HG03571 (cell line): Measurements from ENCODE around the gene LGR4.

Source experiments
- ATAC-seq: cut with Tn5 transposase; IDR thresholded peaks from one replicate; pipeline ENCODE4 v1.9.1; 2021; ENCODE audit not compliant: unreplicated experiment

The LGR4 gene

GRCh38 chr11:27433742-27434141, 38.8 kb downstream of the LGR4 start:
- no peak for ATAC-seq

- ATAC-seq = no peak
Observed at GRCh38 chr11:27431808-27432207, 40.8 kb downstream of the LGR4 start.

- no peak for ATAC-seq
Observed at GRCh38 chr11:27429761-27430393, 42.7 kb downstream of the LGR4 start.

- no peak for ATAC-seq
Observed at GRCh38 chr11:27427183-27427980, 45.2 kb downstream of the LGR4 start.

GRCh38 chr11:27425814-27426213, 46.8 kb downstream of the LGR4 start:
- ATAC-seq = no peak

GRCh38 chr11:27423125-27423524, 49.5 kb downstream of the LGR4 start:
- ATAC-seq = no peak

GRCh38 chr11:27421819-27422494, 50.6 kb downstream of the LGR4 start:
- no peak for ATAC-seq

- ATAC-seq = no peak
Observed at GRCh38 chr11:27420722-27421572, 51.6 kb downstream of the LGR4 start.

GRCh38 chr11:27420217-27420616, 52.4 kb downstream of the LGR4 start:
- ATAC-seq = no peak

- ATAC-seq = no peak
Observed at GRCh38 chr11:27418356-27418755, 54.2 kb downstream of the LGR4 start.

GRCh38 chr11:27416568-27417176, 55.9 kb downstream of the LGR4 start:
- ATAC-seq = no peak

- ATAC-seq = no peak
Observed at GRCh38 chr11:27414644-27415043, 57.9 kb downstream of the LGR4 start.

GRCh38 chr11:27413218-27413617, 59.4 kb downstream of the LGR4 start:
- ATAC-seq = no peak

- no peak for ATAC-seq
Observed at GRCh38 chr11:27412192-27412691, 60.3 kb downstream of the LGR4 start.

GRCh38 chr11:27411328-27411727, 61.3 kb downstream of the LGR4 start:
- no peak for ATAC-seq

- ATAC-seq = no peak
Observed at GRCh38 chr11:27410272-27410671, 62.3 kb downstream of the LGR4 start.

GRCh38 chr11:27409742-27410141, 62.8 kb downstream of the LGR4 start:
- no peak for ATAC-seq

GRCh38 chr11:27409049-27409448, 63.5 kb downstream of the LGR4 start:
- ATAC-seq = no peak

GRCh38 chr11:27408246-27408800, 64.3 kb downstream of the LGR4 start:
- ATAC-seq = no peak
